Measurements from ENCODE around the gene THEMIS.
"Not testable (repeated sequence)": the region's sequence is repeated elsewhere in the genome, so short reads cannot be mapped to it uniquely, and the experiment has no call there.

THEMIS gene

GRCh38 chr6:127794405-127794804 is 106.5 kb downstream of the THEMIS start:
- DNase-seq (ENCODE audit: insufficient read length, low spot score), result no peak
- no peak for FAIRE-seq
- no peak for TF ChIP-seq TAF1 (IDR thresholded peaks at IDR 0.05; ENCODE audit: low read depth, low read length)
- TF ChIP-seq PAX5 (IDR thresholded peaks at IDR 0.05; ENCODE audit: insufficient read depth, low read length, severe bottlenecking), result no peak
- no peak for TF ChIP-seq POLR2A (IDR thresholded peaks at IDR 0.05; ENCODE audit: low read depth, low read length)
- no peak for TF ChIP-seq POLR2AphosphoS5 (IDR thresholded peaks at IDR 0.05; ENCODE audit: low read depth, low read length)
- no peak for TF ChIP-seq SPI1 (IDR thresholded peaks at IDR 0.05; ENCODE audit: low read depth, low read length)
- TF ChIP-seq POU2F2 (IDR thresholded peaks at IDR 0.05; ENCODE audit: low read depth, low read length), result no peak

DNA sequence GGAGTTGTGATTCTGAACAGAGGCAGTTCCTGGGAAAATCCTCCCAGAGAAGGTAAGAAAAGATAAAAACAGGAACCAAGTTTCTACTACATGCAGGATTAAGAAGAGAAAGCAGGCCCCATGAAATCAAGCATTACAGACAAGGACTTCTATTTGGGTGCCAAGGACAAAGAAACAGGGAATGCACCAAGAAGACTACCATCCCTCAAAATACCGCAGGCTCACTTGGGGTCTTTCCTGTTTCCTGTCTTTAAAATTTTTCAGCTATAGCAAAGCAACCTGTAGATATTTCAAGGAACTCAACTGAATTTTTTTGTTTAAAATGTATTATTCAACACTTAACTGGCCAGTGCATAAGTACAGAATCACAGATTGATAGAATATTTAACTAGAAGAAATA is 107.5 kb downstream of the THEMIS start:
- TF ChIP-seq POLR2A (IDR thresholded peaks at IDR 0.05; ENCODE audit: low read depth, low read length), result no peak
- TF ChIP-seq SPI1 (IDR thresholded peaks at IDR 0.05; ENCODE audit: low read depth, low read length), result no peak
- no peak for TF ChIP-seq POLR2AphosphoS5 (IDR thresholded peaks at IDR 0.05; ENCODE audit: low read depth, low read length)
- TF ChIP-seq POU2F2 (IDR thresholded peaks at IDR 0.05; ENCODE audit: low read depth, low read length), result no peak
- TF ChIP-seq TAF1 (IDR thresholded peaks at IDR 0.05; ENCODE audit: low read depth, low read length), result no peak
- no peak for TF ChIP-seq PAX5 (IDR thresholded peaks at IDR 0.05; ENCODE audit: insufficient read depth, low read length, severe bottlenecking)
- DNase-seq (ENCODE audit: insufficient read length, low spot score) (no peak), FAIRE-seq (no peak)

- no peak for TF ChIP-seq POLR2AphosphoS5 (IDR thresholded peaks at IDR 0.05; ENCODE audit: low read depth, low read length)
- DNase-seq (ENCODE audit: insufficient read length, low spot score), result no peak
- no peak for FAIRE-seq
Measured at GRCh38 chr6:127792616-127793015, 108.2 kb downstream of the THEMIS start.

DNA sequence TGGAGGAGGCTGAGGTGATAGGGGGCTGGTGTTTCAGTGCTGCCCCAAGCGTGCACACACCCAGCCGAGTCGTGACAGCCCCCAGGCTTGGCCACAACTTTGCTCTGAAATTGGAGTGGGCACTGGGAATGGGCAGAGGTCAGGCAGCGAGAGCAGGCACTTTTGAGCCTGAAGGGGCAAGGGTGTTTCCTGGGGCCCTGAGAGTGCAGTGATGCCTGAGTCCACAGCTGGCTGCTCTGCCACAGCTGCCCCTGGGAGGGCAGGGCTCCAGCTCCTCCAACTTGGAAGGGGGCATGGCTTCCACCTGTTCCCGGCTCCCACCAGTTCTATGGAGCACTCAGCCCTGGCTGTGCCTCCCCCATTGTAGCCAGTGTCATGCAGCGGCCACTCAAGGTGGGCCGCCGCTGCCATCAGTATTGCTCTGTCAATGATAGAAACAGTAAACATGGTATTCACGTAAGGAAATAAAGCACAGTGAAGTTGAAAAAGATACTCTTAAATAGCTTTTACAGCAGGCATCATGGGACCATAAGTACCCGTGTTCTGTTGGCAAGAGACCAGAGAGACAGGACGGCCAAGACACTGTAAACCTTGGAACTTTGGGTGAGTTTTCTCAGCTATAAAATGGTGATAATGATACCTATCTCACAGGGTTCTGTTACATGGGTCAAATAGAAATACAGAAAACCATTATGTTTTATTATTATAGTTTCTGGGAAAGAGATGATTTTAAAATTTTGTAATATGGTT is 108.9 kb downstream of the THEMIS start:
- no peak for TF ChIP-seq TAF1 (IDR thresholded peaks at IDR 0.05; ENCODE audit: low read depth, low read length)
- no peak for TF ChIP-seq SPI1 (IDR thresholded peaks at IDR 0.05; ENCODE audit: low read depth, low read length)
- TF ChIP-seq POLR2AphosphoS5 (IDR thresholded peaks at IDR 0.05; ENCODE audit: low read depth, low read length), result no peak
- no peak for TF ChIP-seq PAX5 (IDR thresholded peaks at IDR 0.05; ENCODE audit: insufficient read depth, low read length, severe bottlenecking)
- TF ChIP-seq POLR2A (IDR thresholded peaks at IDR 0.05; ENCODE audit: low read depth, low read length), result no peak
- no peak for TF ChIP-seq POU2F2 (IDR thresholded peaks at IDR 0.05; ENCODE audit: low read depth, low read length)

DNA sequence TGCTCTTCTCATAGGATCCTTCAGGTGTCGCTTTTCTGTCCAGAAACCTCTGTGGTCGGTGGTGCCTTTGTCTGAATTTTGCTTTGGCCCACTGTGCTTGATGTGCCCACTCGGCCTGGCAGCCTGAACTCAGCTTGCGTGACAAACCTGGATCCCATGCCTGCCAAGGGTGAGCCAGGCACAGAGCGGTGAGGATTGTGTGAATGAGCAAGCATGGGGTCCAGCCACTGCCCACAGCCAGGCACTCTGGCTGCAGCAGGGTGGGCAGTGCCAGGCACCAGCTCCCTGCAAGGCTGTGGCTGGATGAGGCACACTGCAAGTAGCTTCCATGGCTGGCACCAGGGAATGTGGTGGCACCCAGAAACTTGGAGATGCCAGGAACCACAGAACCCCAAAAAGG is 110.3 kb downstream of the THEMIS start:
- no peak for FAIRE-seq
- DNase-seq (ENCODE audit: insufficient read length, low spot score), result no peak
- no peak for TF ChIP-seq SPI1 (IDR thresholded peaks at IDR 0.05; ENCODE audit: low read depth, low read length)
- no peak for TF ChIP-seq POLR2AphosphoS5 (IDR thresholded peaks at IDR 0.05; ENCODE audit: low read depth, low read length)
- no peak for TF ChIP-seq POLR2A (IDR thresholded peaks at IDR 0.05; ENCODE audit: low read depth, low read length)
- TF ChIP-seq TAF1 (IDR thresholded peaks at IDR 0.05; ENCODE audit: low read depth, low read length), result no peak
- TF ChIP-seq POU2F2 (IDR thresholded peaks at IDR 0.05; ENCODE audit: low read depth, low read length), result no peak
- TF ChIP-seq PAX5 (IDR thresholded peaks at IDR 0.05; ENCODE audit: insufficient read depth, low read length, severe bottlenecking), result no peak

More for the DNA sequence above, 108.9 kb downstream of the THEMIS start:
- FAIRE-seq (no peak), DNase-seq (ENCODE audit: insufficient read length, low spot score) (no peak)

DNA sequence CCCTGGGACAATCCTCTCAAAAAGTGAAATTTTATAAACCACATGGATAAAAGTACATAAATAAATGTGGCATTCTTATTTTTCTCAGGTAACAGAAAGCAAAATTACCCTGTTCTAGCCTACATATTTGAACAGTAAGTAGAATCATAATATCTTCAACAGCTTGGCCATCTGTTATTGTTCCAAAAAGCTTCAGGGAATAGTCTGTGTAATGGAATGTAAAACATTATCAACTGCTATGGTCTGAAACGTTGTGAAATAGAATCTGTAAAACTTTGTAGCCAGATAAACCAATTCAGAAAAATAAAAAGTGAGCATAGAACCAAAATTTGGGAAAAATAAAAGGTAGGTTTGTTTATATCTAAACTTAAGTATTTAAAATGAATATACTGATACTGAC is 114.7 kb downstream of the THEMIS start:
- FAIRE-seq, result no peak
- TF ChIP-seq SPI1 (IDR thresholded peaks at IDR 0.05; ENCODE audit: low read depth, low read length), result no peak
- TF ChIP-seq POLR2AphosphoS5 (IDR thresholded peaks at IDR 0.05; ENCODE audit: low read depth, low read length), result no peak
- no peak for TF ChIP-seq POLR2A (IDR thresholded peaks at IDR 0.05; ENCODE audit: low read depth, low read length)
- no peak for TF ChIP-seq PAX5 (IDR thresholded peaks at IDR 0.05; ENCODE audit: insufficient read depth, low read length, severe bottlenecking)
- TF ChIP-seq TAF1 (IDR thresholded peaks at IDR 0.05; ENCODE audit: low read depth, low read length), result no peak
- no peak for TF ChIP-seq POU2F2 (IDR thresholded peaks at IDR 0.05; ENCODE audit: low read depth, low read length)

GRCh38 chr6:127784468-127784867 is 116.4 kb downstream of the THEMIS start:
- FAIRE-seq (no peak), DNase-seq (ENCODE audit: insufficient read length, low spot score) (no peak)
- TF ChIP-seq SPI1 (IDR thresholded peaks at IDR 0.05; ENCODE audit: low read depth, low read length), result no peak
- no peak for TF ChIP-seq PAX5 (IDR thresholded peaks at IDR 0.05; ENCODE audit: insufficient read depth, low read length, severe bottlenecking)
- no peak for TF ChIP-seq TAF1 (IDR thresholded peaks at IDR 0.05; ENCODE audit: low read depth, low read length)
- TF ChIP-seq POU2F2 (IDR thresholded peaks at IDR 0.05; ENCODE audit: low read depth, low read length), result no peak
- no peak for TF ChIP-seq POLR2A (IDR thresholded peaks at IDR 0.05; ENCODE audit: low read depth, low read length)
- TF ChIP-seq POLR2AphosphoS5 (IDR thresholded peaks at IDR 0.05; ENCODE audit: low read depth, low read length), result no peak

More for the DNA sequence above, 114.7 kb downstream of the THEMIS start:
- DNase-seq (ENCODE audit: insufficient read length, low spot score), result no peak

DNA sequence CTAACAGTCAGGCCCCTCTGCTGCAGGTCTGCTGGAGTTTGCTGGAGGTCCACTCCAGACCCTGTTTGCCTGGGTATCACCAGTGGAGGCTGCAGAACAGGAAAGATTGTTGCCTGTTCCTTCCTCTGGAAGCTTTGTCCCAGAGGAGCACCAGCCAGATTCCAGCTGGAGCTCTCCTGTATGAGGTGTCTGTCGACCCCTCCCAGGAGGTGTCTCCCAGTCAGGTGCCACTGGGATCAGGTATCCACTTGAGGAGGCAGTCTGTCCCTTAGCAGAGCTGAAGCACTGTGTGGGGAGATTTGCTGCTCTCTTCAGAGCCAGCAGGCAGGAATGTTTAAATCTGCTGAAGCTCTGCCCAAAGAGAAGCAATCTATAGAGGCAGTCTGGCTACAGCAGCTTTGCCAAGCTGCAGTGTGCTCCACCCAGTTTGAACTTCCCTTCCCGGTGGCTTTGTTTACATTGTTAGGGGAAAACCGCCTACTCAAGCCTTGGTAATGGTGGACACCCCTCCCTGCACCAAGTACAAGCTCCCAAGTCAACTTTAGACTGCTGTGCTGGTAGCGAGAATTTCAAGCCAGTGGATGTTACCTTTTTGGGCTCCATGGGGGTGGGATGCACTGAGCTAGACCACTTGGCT is 119.1 kb downstream of the THEMIS start:
- not testable (repeated sequence) for DNase-seq (ENCODE audit: insufficient read length, low spot score); FAIRE-seq

GRCh38 chr6:127776320-127776719 is 124.5 kb downstream of the THEMIS start:
- TF ChIP-seq POLR2A (IDR thresholded peaks at IDR 0.05; ENCODE audit: low read depth, low read length) (no peak), PAX5 (IDR thresholded peaks at IDR 0.05; ENCODE audit: insufficient read depth, low read length, severe bottlenecking) (no peak), POU2F2 (IDR thresholded peaks at IDR 0.05; ENCODE audit: low read depth, low read length) (no peak), SPI1 (IDR thresholded peaks at IDR 0.05; ENCODE audit: low read depth, low read length) (no peak), TAF1 (IDR thresholded peaks at IDR 0.05; ENCODE audit: low read depth, low read length) (no peak), POLR2AphosphoS5 (IDR thresholded peaks at IDR 0.05; ENCODE audit: low read depth, low read length) (no peak)
- DNase-seq (ENCODE audit: insufficient read length, low spot score), result no peak
- no peak for FAIRE-seq

DNA sequence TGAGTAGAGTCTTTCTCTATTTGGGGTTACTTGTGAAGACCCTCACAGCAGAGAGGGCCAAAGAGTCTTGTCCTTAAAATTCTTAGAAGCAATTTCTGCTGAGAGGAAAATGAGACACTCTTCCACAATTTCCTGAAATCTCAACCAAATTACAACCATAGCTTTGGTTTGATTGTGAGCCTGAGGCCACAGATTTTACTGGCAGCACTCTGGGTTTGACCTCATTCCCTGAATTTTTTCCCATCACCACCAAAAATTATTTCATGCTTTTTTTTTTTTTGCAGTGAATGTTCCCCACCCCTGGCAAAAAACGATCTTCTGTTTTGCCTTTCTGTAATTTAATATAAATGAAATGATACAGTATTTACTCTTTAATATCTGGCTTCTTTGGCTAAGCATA is 125.5 kb downstream of the THEMIS start:
- no peak for DNase-seq (ENCODE audit: insufficient read length, low spot score)
- TF ChIP-seq TAF1 (IDR thresholded peaks at IDR 0.05; ENCODE audit: low read depth, low read length) (no peak), POLR2AphosphoS5 (IDR thresholded peaks at IDR 0.05; ENCODE audit: low read depth, low read length) (no peak), PAX5 (IDR thresholded peaks at IDR 0.05; ENCODE audit: insufficient read depth, low read length, severe bottlenecking) (no peak), SPI1 (IDR thresholded peaks at IDR 0.05; ENCODE audit: low read depth, low read length) (no peak), POLR2A (IDR thresholded peaks at IDR 0.05; ENCODE audit: low read depth, low read length) (no peak)
- FAIRE-seq, result no peak

Measured in GM12891 (cell line).